Left ventricle myocardium inferior (tissue), 1 donor: ENCODE data around the gene NUP35. TPM values are rescaled to one million over a fixed set of nuclear protein-coding genes. Genes with fewer than 3 reads are reported as not detected.
"Not testable (repeated sequence)": the region's sequence is repeated elsewhere in the genome, so short reads cannot be mapped to it uniquely, and the experiment has no call there.

ENCODE experiments used
- DNase-seq: peaks from one replicate; pipeline ENCODE4 v3.0.0-alpha.2; 2020
- H3K27ac ChIP-seq: fragments of 200-600 bp; replicated peaks from 2 replicates; pipeline ENCODE4 v1.8.0; 2021
- H3K27me3 ChIP-seq: fragments of 200-600 bp; 2 replicates; pipeline ENCODE4 v1.8.0; 2021; ENCODE audit warnings: low read depth
- H3K36me3 ChIP-seq: fragments of 200-600 bp; 2 replicates; pipeline ENCODE4 v1.8.0; 2021
- H3K4me1 ChIP-seq: fragments of 200-600 bp; 2 replicates; pipeline ENCODE4 v1.8.0; 2021
- H3K4me3 ChIP-seq: fragments of 200-600 bp; 2 replicates; pipeline ENCODE4 v1.8.0; 2021; ENCODE audit warnings: mild to moderate bottlenecking, moderate library complexity
- H3K9me3 ChIP-seq: fragments of 200-600 bp; replicated peaks from 2 replicates; pipeline ENCODE4 v1.8.0; 2021
- intact Hi-C: fragments of 100-400 bp; cut with micrococcal nuclease; formaldehyde crosslinking; loops from one replicate; pipeline ENCODE4 v1.11.0; 2022
- total RNA-seq: library from RNA; stranded (reverse); fragmentation: NEBNext Ultra II Directional; extraction: Animal tissue kit (Norgen Biotek cat#: 25700); gene quantifications from one replicate; pipeline ENCODE4 v1.2.1, GENCODE V29; 2021
- TF ChIP-seq, protein P1 (sequence below): fragments of 200-600 bp; IDR thresholded peaks from 2 replicates; pipeline ENCODE4 v1.8.0; 2021; ENCODE audit warnings: antibody characterized with exemption, mild to moderate bottlenecking, borderline replicate concordance
- donor health status: DM: no; HTN: yes; CAD: no; lungs with severe emphysema.

Gene NUP35
- total RNA-seq, 1 donor from 2014 or later, result 7.9 TPM

- intact Hi-C loops, result no loop called here
- Histone ChIP-seq H3K4me1 (no peaks in the 10 kb centered on the region), H3K27me3 (no peaks in the 10 kb centered on the region), H3K4me3 (no peak overlapping the region), H3K9me3 (peaks cover 6% of the 10 kb centered on the region), H3K36me3 (peaks cover 46% of the 10 kb centered on the region), H3K27ac (no peak overlapping the region)
- DNase-seq, result no peak
- TF ChIP-seq, protein P1, sequence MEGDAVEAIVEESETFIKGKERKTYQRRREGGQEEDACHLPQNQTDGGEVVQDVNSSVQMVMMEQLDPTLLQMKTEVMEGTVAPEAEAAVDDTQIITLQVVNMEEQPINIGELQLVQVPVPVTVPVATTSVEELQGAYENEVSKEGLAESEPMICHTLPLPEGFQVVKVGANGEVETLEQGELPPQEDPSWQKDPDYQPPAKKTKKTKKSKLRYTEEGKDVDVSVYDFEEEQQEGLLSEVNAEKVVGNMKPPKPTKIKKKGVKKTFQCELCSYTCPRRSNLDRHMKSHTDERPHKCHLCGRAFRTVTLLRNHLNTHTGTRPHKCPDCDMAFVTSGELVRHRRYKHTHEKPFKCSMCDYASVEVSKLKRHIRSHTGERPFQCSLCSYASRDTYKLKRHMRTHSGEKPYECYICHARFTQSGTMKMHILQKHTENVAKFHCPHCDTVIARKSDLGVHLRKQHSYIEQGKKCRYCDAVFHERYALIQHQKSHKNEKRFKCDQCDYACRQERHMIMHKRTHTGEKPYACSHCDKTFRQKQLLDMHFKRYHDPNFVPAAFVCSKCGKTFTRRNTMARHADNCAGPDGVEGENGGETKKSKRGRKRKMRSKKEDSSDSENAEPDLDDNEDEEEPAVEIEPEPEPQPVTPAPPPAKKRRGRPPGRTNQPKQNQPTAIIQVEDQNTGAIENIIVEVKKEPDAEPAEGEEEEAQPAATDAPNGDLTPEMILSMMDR, result no peak
Measured at GRCh38 chr2:183163821-183164649, 39.8 kb downstream of the NUP35 start.

- H3K27ac ChIP-seq, result no peak overlapping the region
- peaks cover 6% of the 10 kb centered on the region for H3K9me3 ChIP-seq
- H3K27me3 ChIP-seq, result no peaks in the 10 kb centered on the region
- peaks cover 40% of the 10 kb centered on the region for H3K36me3 ChIP-seq
- no peaks in the 10 kb centered on the region for H3K4me1 ChIP-seq
- TF ChIP-seq, protein P1, result no peak
- DNase-seq, result no peak
- H3K4me3 ChIP-seq, result no peak overlapping the region
- intact Hi-C loops, result no loop called here
Measured at GRCh38 chr2:183164650-183165015, 40.4 kb downstream of the NUP35 start.

DNA sequence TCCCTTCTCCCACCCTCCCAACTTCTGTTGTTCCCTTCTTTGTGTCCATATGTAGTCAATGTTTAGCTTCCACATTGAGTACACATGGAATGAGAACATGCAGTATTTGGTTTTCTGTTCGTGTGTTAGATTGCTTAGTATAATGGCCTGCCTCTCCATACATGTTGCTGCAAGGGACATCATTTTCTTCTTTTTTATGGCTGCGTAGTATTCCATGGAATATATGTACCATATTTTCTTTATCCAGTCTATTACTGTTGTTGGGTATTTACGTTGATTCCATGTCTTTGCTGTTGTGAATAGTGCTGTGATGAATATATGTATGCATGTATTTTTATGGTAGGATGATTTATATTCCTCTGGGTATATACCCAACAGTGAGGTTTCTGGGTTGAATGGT is 42.0 kb downstream of the NUP35 start:
- TF ChIP-seq, protein P1, result no peak

DNA sequence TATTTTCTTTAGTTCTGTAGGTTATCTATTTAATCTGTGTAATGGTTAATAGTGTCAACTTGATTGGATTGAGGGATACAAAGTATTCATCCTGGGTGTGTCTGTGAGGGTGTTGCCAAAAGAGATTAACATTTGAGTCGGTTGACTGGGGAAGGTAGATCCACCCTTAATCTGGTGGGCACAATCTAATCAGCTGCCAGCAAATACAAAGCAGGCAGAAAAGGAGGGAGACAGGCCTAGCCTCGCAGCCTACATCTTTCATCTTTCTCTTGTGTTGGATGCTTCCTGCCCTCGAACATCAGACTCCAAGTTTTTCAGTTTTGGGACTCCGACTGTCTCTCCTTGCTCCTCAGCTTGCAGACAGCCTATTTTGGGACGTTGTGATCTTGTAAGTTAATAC is 42.7 kb downstream of the NUP35 start:
- H3K27me3 ChIP-seq, H3K27ac ChIP-seq, intact Hi-C loops, H3K4me1 ChIP-seq, H3K4me3 ChIP-seq, DNase-seq, H3K9me3 ChIP-seq: not testable (repeated sequence)
- H3K36me3 ChIP-seq, result peaks cover 25% of the 10 kb centered on the region

More for the DNA sequence above, 42.0 kb downstream of the NUP35 start:
- Histone ChIP-seq H3K4me1 (no peaks in the 10 kb centered on the region), H3K36me3 (peaks cover 33% of the 10 kb centered on the region), H3K4me3 (no peak overlapping the region), H3K27me3 (no peaks in the 10 kb centered on the region), H3K9me3 (peaks cover 6% of the 10 kb centered on the region), H3K27ac (no peak overlapping the region)
- no peak for DNase-seq
- intact Hi-C loops, result no loop called here

- H3K9me3 ChIP-seq, result peaks cover 23% of the 10 kb centered on the region
- TF ChIP-seq, protein P1, result no peak
- H3K4me3 ChIP-seq, result no peak overlapping the region
- no peak overlapping the region for H3K27ac ChIP-seq
- peaks cover 5% of the 10 kb centered on the region for H3K4me1 ChIP-seq
- no peaks in the 10 kb centered on the region for H3K27me3 ChIP-seq
- intact Hi-C loops, result no loop called here
- no peaks in the 10 kb centered on the region for H3K36me3 ChIP-seq
- no peak for DNase-seq
Measured at GRCh38 chr2:183172220-183172887, 48.1 kb downstream of the NUP35 start.

DNA sequence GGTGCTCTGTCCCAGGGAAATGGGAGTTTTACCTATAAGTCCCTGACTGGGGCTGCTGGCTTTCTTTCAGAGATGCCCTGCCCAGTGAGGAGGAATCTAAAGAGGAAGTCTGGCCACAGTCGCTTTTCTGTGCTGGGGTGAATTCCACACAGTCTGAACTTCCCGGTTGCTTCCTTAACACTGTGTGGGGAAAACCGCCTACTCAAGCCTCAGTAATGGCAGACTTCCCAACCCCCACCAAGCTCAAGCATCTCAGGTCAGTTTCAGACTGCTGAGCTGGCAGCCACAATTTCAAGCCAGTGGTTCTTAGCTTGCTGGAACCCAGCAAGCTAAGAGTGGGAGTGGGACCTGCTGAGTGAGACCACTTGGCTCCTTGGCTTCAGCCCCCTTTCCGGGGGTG is 54.9 kb downstream of the NUP35 start:
- TF ChIP-seq, protein P1, result no peak
- Histone ChIP-seq H3K4me1 (peaks cover 5% of the 10 kb centered on the region), H3K27ac (no peak overlapping the region), H3K4me3 (no peak overlapping the region), H3K36me3 (peaks cover 29% of the 10 kb centered on the region), H3K9me3 (peaks cover 43% of the 10 kb centered on the region), H3K27me3 (no peaks in the 10 kb centered on the region)
- intact Hi-C loops, result no loop called here
- DNase-seq, result no peak
